ENCODE data around the gene LCOR. TPM values are rescaled to one million over a fixed set of nuclear protein-coding genes. Genes with fewer than 3 reads are reported as not detected.
A peak's percentile ranks its signal among the peaks of the same experiment; 100 is the strongest.

LCOR gene
- total and polyA plus RNA-seq, 4 donors = 2.5 to 31.2 (median 14.5) TPM

DNA sequence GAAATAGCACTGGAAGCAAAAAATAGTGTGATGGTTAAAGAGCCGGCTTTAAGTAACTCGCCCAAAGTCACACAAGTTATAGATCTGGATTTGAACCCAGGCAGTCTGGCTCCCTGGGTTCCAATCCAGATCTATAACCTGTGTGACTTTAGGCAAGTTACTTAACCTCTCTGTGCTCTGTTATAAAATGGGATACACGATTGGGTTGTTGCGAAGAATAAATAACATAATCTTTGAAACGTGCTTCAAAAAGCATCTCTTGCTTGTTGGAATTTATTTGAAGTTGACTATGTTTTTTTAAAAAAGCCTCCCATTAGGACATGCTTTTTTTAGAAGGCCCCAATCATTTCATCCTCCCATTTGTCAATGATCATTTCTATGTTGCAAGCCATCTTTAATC is 3.5 kb upstream of the LCOR start:
- Histone ChIP-seq H3K4me3 (ENCODE audit: low read depth in 1 of 3, low read length in 3 of 3) (no peak overlapping the region), H3K36me3 (ENCODE audit: control insufficient read depth in 4 of 4, insufficient read depth in 3 of 4, low read depth in 1 of 4, low read length in 3 of 4) (no peaks in the 10 kb centered on the region), H3K27ac (ENCODE audit: low read depth in 1 of 2, low read length in 2 of 2) (no peak overlapping the region), H3K27me3 (ENCODE audit: control insufficient read depth in 4 of 4, insufficient read depth in 4 of 4, low read length in 3 of 4) (no peaks in the 10 kb centered on the region), H3K9ac (ENCODE audit: low read depth in 1 of 2, low read length in 2 of 2) (no peak overlapping the region), H3K9me3 (ENCODE audit: control insufficient read depth in 4 of 4, low read length in 3 of 4) (no peaks in the 10 kb centered on the region), H3K4me1 (ENCODE audit: control insufficient read depth in 4 of 4, insufficient read depth in 4 of 4, low read length in 3 of 4) (peaks cover 0 to 11% (median 6%) of the 10 kb centered on the region in 4 donors)
- 93% methylated on average over 5 of the region's 5 CpGs for WGBS
- TF ChIP-seq GABPA (IDR thresholded peaks at IDR 0.05 in 1 of 2, conservative IDR thresholded peaks at IDR 0.05 in 1 of 2) (no peak), HNF4G (IDR thresholded peaks at IDR 0.05) (no peak), RXRA (IDR thresholded peaks at IDR 0.05) (no peak), HNF4A (conservative IDR thresholded peaks at IDR 0.05) (no peak), ZBTB33 (IDR thresholded peaks at IDR 0.05) (no peak), CTCF (IDR thresholded peaks at IDR 0.05; ENCODE audit: low read depth, low read length, missing input control) (no peak), MAX (IDR thresholded peaks at IDR 0.05) (no peak), EGR1 (IDR thresholded peaks at IDR 0.05; ENCODE audit: low read depth in 2 of 2) (no peak), FOXA1 (IDR thresholded peaks at IDR 0.05) (no peak), YY1 (IDR thresholded peaks at IDR 0.05) (no peak), JUND (IDR thresholded peaks at IDR 0.05) (no peak), ATF3 (IDR thresholded peaks at IDR 0.05) (no peak), RAD21 (IDR thresholded peaks at IDR 0.05) (no peak), TAF1 (conservative IDR thresholded peaks at IDR 0.05) (no peak)
- DNase-seq (ENCODE audit: low spot score) = no peak

GRCh38 chr10:96829029-96829773 is 2.9 kb upstream of the LCOR start:
- Histone ChIP-seq H3K36me3 (ENCODE audit: control insufficient read depth in 4 of 4, insufficient read depth in 3 of 4, low read depth in 1 of 4, low read length in 3 of 4) (no peaks in the 10 kb centered on the region), H3K4me1 (ENCODE audit: control insufficient read depth in 4 of 4, insufficient read depth in 4 of 4, low read length in 3 of 4) (peaks cover 0 to 17% (median 12%) of the 10 kb centered on the region in 4 donors), H3K27me3 (ENCODE audit: control insufficient read depth in 4 of 4, insufficient read depth in 4 of 4, low read length in 3 of 4) (no peaks in the 10 kb centered on the region), H3K9me3 (ENCODE audit: control insufficient read depth in 4 of 4, low read length in 3 of 4) (no peaks in the 10 kb centered on the region), H3K27ac (ENCODE audit: low read depth in 1 of 2, low read length in 2 of 2) (no peak overlapping the region), H3K4me3 (ENCODE audit: low read depth in 1 of 3, low read length in 3 of 3) (no peak overlapping the region), H3K9ac (ENCODE audit: low read depth in 1 of 2, low read length in 2 of 2) (no peak overlapping the region)
- 92% methylated on average over 5 of the region's 5 CpGs for WGBS
- peak; percentile 52 for DNase-seq (ENCODE audit: low spot score)
- TF ChIP-seq FOXA1 (IDR thresholded peaks at IDR 0.05) (no peak), GABPA (IDR thresholded peaks at IDR 0.05 in 1 of 2, conservative IDR thresholded peaks at IDR 0.05 in 1 of 2) (no peak), HNF4A (conservative IDR thresholded peaks at IDR 0.05) (no peak), ATF3 (IDR thresholded peaks at IDR 0.05) (no peak)
